ENCODE results near the gene KLHL17.

The KLHL17 gene

DNA sequence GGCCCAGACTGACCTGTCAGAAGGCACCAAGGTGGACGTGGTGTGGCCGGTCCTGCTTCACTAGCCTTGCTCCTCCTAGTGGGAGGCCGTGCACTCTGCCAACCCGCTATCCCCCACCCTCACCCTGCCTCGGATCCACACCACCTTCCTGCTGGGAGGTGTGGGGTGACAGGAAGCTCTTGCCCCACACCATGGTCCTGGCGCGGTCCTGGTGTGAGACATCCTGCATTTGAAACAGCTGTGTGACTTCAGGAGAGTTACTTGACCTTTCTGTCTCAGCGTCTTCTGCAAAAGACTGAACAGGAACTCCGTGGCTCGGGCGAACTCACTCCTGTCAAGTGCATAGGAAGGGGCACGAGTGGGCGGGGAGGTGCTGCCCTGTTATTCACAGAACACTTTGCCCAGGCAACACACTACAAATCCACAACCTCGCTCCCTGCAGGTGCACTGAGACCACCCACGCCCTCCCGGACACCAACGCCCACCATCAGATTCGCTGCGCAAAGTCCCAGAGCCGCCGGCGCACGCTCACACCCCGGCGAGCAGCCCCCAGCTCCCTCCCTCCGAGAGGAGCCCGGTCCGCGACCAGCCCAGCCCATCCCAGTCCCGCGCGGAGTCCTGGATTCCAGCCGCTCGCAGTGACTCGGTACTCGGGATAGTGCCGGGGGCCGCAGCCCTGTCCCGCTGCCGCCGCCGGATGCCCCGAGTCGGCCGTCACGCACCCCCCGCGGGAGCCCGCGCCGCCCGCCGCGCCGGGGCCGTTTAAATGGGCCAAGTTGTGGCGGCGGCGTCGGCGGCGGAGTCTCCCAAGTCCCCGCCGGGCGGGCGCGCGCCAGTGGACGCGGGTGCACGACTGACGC lies 37.0 kb upstream of the KLHL17 start, which contains the start of gene SAMD11:
Gene SAMD11 (plus strand): TSS at position 793 of the 860 bp plus-strand sequence. CDS start 509 bp downstream, outside the sequence.
- peak; percentile 47; the same call in 1 of the 2 replicates for TF ChIP-seq TCF12 (IDR thresholded peaks at IDR 0.05; ENCODE audit: low read depth)
- TF ChIP-seq RAD21 (IDR thresholded peaks at IDR 0.05; ENCODE audit: low read depth): no peak
- peak; percentile 54; the same call in 1 of the 2 replicates for TF ChIP-seq EP300 (IDR thresholded peaks at IDR 0.05; ENCODE audit: borderline replicate concordance)
- TF ChIP-seq, protein P1, sequence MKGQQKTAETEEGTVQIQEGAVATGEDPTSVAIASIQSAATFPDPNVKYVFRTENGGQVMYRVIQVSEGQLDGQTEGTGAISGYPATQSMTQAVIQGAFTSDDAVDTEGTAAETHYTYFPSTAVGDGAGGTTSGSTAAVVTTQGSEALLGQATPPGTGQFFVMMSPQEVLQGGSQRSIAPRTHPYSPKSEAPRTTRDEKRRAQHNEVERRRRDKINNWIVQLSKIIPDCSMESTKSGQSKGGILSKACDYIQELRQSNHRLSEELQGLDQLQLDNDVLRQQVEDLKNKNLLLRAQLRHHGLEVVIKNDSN (IDR thresholded peaks at IDR 0.05): no peak
- no peak for TF ChIP-seq TAF1 (IDR thresholded peaks at IDR 0.05; ENCODE audit: low read depth)
- TF ChIP-seq, protein P2, sequence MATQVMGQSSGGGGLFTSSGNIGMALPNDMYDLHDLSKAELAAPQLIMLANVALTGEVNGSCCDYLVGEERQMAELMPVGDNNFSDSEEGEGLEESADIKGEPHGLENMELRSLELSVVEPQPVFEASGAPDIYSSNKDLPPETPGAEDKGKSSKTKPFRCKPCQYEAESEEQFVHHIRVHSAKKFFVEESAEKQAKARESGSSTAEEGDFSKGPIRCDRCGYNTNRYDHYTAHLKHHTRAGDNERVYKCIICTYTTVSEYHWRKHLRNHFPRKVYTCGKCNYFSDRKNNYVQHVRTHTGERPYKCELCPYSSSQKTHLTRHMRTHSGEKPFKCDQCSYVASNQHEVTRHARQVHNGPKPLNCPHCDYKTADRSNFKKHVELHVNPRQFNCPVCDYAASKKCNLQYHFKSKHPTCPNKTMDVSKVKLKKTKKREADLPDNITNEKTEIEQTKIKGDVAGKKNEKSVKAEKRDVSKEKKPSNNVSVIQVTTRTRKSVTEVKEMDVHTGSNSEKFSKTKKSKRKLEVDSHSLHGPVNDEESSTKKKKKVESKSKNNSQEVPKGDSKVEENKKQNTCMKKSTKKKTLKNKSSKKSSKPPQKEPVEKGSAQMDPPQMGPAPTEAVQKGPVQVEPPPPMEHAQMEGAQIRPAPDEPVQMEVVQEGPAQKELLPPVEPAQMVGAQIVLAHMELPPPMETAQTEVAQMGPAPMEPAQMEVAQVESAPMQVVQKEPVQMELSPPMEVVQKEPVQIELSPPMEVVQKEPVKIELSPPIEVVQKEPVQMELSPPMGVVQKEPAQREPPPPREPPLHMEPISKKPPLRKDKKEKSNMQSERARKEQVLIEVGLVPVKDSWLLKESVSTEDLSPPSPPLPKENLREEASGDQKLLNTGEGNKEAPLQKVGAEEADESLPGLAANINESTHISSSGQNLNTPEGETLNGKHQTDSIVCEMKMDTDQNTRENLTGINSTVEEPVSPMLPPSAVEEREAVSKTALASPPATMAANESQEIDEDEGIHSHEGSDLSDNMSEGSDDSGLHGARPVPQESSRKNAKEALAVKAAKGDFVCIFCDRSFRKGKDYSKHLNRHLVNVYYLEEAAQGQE (IDR thresholded peaks at IDR 0.05; ENCODE audit: low read depth): no peak
- TF ChIP-seq NFIC (IDR thresholded peaks at IDR 0.05): peak; percentile 48; the same call in 1 of the 2 replicates
- TF ChIP-seq YY1 (IDR thresholded peaks at IDR 0.05; ENCODE audit: low read depth): 0 out of 2 replicates have a peak, but pooled peaks have one; percentile 30
- no peak for TF ChIP-seq CREB1 (IDR thresholded peaks at IDR 0.05; ENCODE audit: low read depth)
- no peak for TF ChIP-seq EGR1 (IDR thresholded peaks at IDR 0.05)
- peak; percentile 35; the same call in 1 of the 2 replicates for TF ChIP-seq TEAD4 (IDR thresholded peaks at IDR 0.05)
- TF ChIP-seq ZBTB7A (IDR thresholded peaks at IDR 0.05; ENCODE audit: low read depth): no peak; the same call in 1 of the 2 replicates
- TF ChIP-seq CEBPB (IDR thresholded peaks at IDR 0.05): no peak
- TF ChIP-seq, protein P3, sequence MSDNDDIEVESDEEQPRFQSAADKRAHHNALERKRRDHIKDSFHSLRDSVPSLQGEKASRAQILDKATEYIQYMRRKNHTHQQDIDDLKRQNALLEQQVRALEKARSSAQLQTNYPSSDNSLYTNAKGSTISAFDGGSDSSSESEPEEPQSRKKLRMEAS (IDR thresholded peaks at IDR 0.05): 0 out of 2 replicates have a peak, but pooled peaks have one; percentile 27
- no peak for TF ChIP-seq FOXM1 (IDR thresholded peaks at IDR 0.05; ENCODE audit: borderline replicate concordance, low read depth)

DNA sequence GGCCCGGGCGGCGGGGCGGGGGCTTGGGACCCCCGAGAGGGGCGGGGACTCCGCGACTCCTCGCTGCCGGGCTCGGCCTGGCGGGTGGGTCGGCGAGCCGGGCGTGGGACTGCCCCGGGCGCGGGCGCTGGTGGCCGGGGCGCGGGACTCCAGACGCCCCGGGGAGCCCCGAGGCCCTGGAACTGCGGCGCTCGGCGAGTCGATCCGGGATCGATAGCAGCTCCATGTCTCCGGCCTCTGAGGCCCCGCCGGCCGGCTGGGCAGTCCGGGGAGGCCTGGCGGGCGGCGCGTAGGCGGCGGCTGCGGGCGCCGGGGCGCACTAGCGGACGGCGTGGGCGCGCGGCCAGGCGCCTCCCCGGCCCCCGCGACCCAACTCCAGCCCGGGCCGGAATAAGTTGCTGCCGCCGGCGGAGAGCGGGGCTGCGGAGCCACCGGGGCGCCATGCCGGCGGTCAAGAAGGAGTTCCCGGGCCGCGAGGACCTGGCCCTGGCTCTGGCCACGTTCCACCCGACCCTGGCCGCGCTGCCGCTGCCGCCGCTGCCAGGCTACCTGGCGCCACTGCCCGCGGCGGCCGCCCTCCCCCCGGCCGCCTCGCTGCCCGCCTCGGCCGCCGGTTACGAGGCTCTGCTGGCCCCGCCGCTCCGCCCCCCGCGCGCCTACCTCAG lies 36.3 kb upstream of the KLHL17 start:
- TF ChIP-seq EP300 (IDR thresholded peaks at IDR 0.05; ENCODE audit: borderline replicate concordance): peak; percentile 1; the same call in 1 of the 2 replicates
- no peak for TF ChIP-seq TAF1 (IDR thresholded peaks at IDR 0.05; ENCODE audit: low read depth)
- TF ChIP-seq, protein P2 (IDR thresholded peaks at IDR 0.05; ENCODE audit: low read depth): no peak; the same call in 1 of the 2 replicates

DNA sequence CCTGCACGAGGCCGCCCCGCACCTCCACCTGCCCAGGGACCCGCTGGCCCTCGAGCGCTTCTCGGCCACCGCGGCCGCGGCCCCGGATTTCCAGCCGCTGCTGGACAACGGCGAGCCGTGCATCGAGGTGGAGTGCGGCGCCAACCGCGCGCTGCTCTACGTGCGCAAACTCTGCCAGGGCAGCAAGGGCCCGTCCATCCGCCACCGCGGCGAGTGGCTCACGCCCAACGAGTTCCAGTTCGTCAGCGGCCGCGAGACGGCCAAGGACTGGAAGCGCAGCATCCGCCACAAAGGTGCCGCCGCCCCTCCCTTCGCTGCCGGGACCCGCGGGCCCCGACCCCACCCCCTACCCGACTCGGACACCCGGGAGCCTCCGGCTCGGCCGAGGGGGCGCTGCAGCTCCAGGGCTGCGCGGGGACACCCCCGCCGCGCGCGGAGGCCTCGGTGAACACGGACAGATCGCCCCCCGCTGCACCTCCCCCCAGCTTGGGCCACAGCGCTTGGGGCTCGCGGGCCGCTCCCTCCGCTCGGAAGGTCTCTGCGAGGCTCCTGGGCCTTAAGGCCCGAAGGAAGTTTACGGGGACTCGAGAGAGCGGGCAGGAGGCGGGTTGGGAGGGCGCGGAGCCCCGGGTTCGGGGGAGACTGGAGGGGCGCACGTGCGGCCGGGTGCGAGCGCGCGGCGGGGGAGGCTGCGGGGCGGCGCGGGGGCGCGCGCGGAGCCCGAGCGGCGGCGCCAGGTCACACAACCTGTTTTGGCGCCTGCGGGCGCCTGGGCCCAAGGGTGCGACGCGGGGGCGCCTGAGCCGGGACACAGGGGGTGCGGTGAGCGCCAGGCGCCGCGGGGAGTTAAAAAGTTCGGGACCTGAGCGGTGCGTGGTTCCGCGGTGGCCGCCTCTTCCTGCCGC lies 35.5 kb upstream of the KLHL17 start:
- TF ChIP-seq YY1 (IDR thresholded peaks at IDR 0.05; ENCODE audit: low read depth) (no peak), RAD21 (IDR thresholded peaks at IDR 0.05; ENCODE audit: low read depth) (no peak), NFIC (IDR thresholded peaks at IDR 0.05) (no peak)
- TF ChIP-seq, protein P3 (IDR thresholded peaks at IDR 0.05): 0 out of 2 replicates have a peak, but pooled peaks have one; percentile 44

DNA sequence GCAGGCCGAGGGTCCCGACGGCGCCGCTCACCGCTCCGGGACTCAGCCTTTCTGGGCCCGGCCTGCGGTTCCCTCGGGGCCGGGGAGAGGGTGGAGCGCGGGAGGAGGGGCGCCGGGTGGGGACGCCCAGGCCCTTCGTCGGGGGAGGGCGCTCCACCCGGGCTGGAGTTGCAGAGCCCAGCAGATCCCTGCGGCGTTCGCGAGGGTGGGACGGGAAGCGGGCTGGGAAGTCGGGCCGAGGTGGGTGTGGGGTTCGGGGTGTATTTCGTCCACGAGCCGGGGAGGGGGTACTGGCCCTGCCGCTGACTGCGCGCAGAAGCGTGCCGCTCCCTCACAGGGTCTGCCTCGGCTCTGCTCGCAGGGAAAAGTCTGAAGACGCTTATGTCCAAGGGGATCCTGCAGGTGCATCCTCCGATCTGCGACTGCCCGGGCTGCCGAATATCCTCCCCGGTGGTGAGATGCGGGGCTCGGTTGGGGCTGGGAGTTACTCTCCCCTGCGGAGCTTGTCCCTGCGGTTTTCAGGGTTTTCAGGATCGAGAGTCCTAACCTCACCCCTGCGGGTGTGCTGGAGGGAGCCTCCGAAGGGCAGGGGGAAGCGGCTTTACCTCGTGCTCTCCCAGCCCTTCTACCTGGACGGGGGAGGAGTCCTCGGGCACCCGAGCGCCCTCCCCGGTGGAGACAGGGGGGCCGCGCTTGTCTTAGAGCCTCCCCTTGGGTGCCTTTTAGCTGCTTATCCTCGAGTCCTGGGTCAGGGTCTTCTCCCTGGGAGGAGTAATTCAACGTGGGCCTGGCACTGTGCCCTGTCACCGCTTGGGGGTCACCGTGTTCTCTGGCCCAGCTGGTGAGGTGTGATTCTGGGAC lies 34.6 kb upstream of the KLHL17 start:
- no peak for TF ChIP-seq ZBTB7A (IDR thresholded peaks at IDR 0.05; ENCODE audit: low read depth)
- no peak for TF ChIP-seq RAD21 (IDR thresholded peaks at IDR 0.05; ENCODE audit: low read depth)
- TF ChIP-seq, protein P3 (IDR thresholded peaks at IDR 0.05): no peak
- TF ChIP-seq FOXM1 (IDR thresholded peaks at IDR 0.05; ENCODE audit: borderline replicate concordance, low read depth): no peak

All from Ishikawa (cell line).